Aorta (tissue), 5 donors: Measurements from ENCODE around the gene LRIT3. TPM values are rescaled to one million over a fixed set of nuclear protein-coding genes. Genes with fewer than 3 reads are reported as not detected.
"Not testable (repeated sequence)": the region's sequence is repeated elsewhere in the genome, so short reads cannot be mapped to it uniquely, and the experiment has no call there.

Experiments used
- ATAC-seq: fragments of 200-7000 bp; cut with Tn5 transposase; one replicate; pipeline ENCODE4 v1.9.1; 2022; ENCODE audit warnings: moderate library complexity; ENCODE audit not compliant: low FRiP score
- DNase-seq, 2 donors: peaks; one replicate each; pipeline ENCODE4 v3.0.0-alpha.2; 2020
- H3K27ac ChIP-seq, 2 donors: one replicate each; pipeline ENCODE4 v1.5.1; 2013; ENCODE audit warnings: low read length in 2 of 2, mild to moderate bottlenecking in 2 of 2, moderate library complexity in 2 of 2, control low read depth in 1 of 2, inconsistent platforms in 1 of 2, low read depth in 1 of 2
- H3K27me3 ChIP-seq, 2 donors: one replicate each; pipeline ENCODE4 v1.6.1; 2013; ENCODE audit warnings: control low read depth in 1 of 2, low read length in 1 of 2, mild to moderate bottlenecking in 1 of 2, moderate library complexity in 1 of 2; ENCODE audit not compliant: insufficient read depth in 2 of 2, control insufficient read depth in 1 of 2
- H3K36me3 ChIP-seq, 2 donors: one replicate each; pipeline ENCODE4 v1.6.1; 2013; ENCODE audit warnings: control low read depth in 1 of 2, low read length in 1 of 2, mild to moderate bottlenecking in 1 of 2; ENCODE audit not compliant: insufficient read depth in 2 of 2, control insufficient read depth in 1 of 2
- H3K4me1 ChIP-seq, 2 donors: one replicate each; pipeline ENCODE4 v1.6.1; 2013; ENCODE audit warnings: low read length in 2 of 2, control low read depth in 1 of 2, mild to moderate bottlenecking in 1 of 2, moderate library complexity in 1 of 2; ENCODE audit not compliant: insufficient read depth in 2 of 2, control insufficient read depth in 1 of 2
- H3K4me3 ChIP-seq, 2 donors: one replicate each; pipeline ENCODE4 v1.5.1; 2013; ENCODE audit warnings: low read length in 2 of 2, control low read depth in 1 of 2, mild to moderate bottlenecking in 1 of 2
- H3K9me3 ChIP-seq: one replicate; pipeline ENCODE4 v1.6.1; 2013; ENCODE audit warnings: mild to moderate bottlenecking, low read length; ENCODE audit not compliant: control insufficient read depth
- WGBS, 2 donors: extraction: QIAGEN DNeasy Blood & Tissue Kit; methylation state at CpG; one replicate each; pipeline ENCODE4 v1.1.7; 2013; 5-methylcytosine and 5-hydroxymethylcytosine counted together
- intact Hi-C, 2 donors: fragments of 100-400 bp; cut with DNase I; formaldehyde crosslinking; loops; one replicate each; pipeline versions ENCODE4 v1.14.2 to v1.15.0; 2022
- polyA plus RNA-seq, 2 donors: library from polyadenylated mRNA; stranded (reverse); fragments of 200-250 nt; gene quantifications; one replicate each; pipeline ENCODE4 v1.2.3, GENCODE V29; 2013
- total RNA-seq, 2 donors: library from RNA; stranded (reverse); fragmentation: NEBNext Ultra II Directional; extraction: Animal tissue kit (Norgen Biotek cat#: 25700); gene quantifications; one replicate each; pipeline ENCODE4 v1.2.1, GENCODE V29; 2021
- donor health status: healthy with polysubstance abuse.
- donor health status: Bipolar disorder and iron deficiency.
- donor health status: DM: no; HTN: no; CAD: no.
- donor health status: DM: no; HTN: no; CAD: no.
- donor health status: DM: yes; HTN: yes; CAD: no.

The LRIT3 gene
- total and polyA plus RNA-seq, 4 donors = 0.26 to 0.49 (median 0.36) TPM; not detected in 1

GRCh38 chr4:109861916-109862511 is 14.1 kb downstream of the LRIT3 start:
- intact Hi-C loops = no loop called here
- H3K9me3 ChIP-seq = no peaks in the 10 kb centered on the region
- no peak overlapping the region for H3K4me3 ChIP-seq
- no peak for ATAC-seq
- no peak overlapping the region for H3K27ac ChIP-seq
- no peaks in the 10 kb centered on the region for H3K36me3 ChIP-seq
- WGBS, 2 donors = 80 to 85% methylated on average over 3 of the region's 3 CpGs
- H3K27me3 ChIP-seq = no peaks in the 10 kb centered on the region
- H3K4me1 ChIP-seq = no peaks in the 10 kb centered on the region
- DNase-seq = no peak

- intact Hi-C loops = no loop called here
- Histone ChIP-seq H3K9me3 (no peaks in the 10 kb centered on the region), H3K4me3 (no peak overlapping the region), H3K4me1 (no peaks in the 10 kb centered on the region), H3K36me3 (no peaks in the 10 kb centered on the region), H3K27ac (no peak overlapping the region), H3K27me3 (no peaks in the 10 kb centered on the region)
- DNase-seq (no peak), ATAC-seq (no peak)
Measured at GRCh38 chr4:109864134-109864533, 16.2 kb downstream of the LRIT3 start.

DNA sequence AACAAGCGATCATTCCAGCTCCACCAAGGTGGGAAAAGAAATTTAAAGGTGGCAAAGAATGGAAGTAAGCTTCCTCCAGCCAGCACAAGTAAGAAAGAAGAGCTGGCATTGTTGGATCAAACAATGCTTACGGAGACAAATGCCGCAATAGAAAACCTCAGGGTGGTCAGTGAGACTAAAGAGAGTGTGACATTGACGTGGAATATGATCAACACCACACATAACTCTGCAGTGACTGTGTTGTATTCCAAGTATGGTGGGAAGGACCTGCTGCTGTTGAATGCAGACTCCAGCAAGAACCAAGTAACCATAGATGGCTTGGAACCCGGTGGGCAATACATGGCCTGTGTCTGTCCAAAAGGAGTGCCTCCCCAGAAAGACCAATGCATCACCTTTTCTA is 22.2 kb downstream of the LRIT3 start:
- no peak overlapping the region for H3K27ac ChIP-seq
- H3K9me3 ChIP-seq = peaks cover 2% of the 10 kb centered on the region
- no peaks in the 10 kb centered on the region for H3K36me3 ChIP-seq
- intact Hi-C loops = no loop called here
- ATAC-seq = no peak
- DNase-seq = no peak
- H3K4me1 ChIP-seq = no peaks in the 10 kb centered on the region
- WGBS, 2 donors = 92 to 95% methylated on average over 5 of the region's 5 CpGs
- no peak overlapping the region for H3K4me3 ChIP-seq
- H3K27me3 ChIP-seq = no peaks in the 10 kb centered on the region

GRCh38 chr4:109872065-109872464 is 24.2 kb downstream of the LRIT3 start:
- H3K27me3 ChIP-seq = no peaks in the 10 kb centered on the region
- H3K27ac ChIP-seq = no peak overlapping the region
- no peak for DNase-seq
- peaks cover 2% of the 10 kb centered on the region for H3K9me3 ChIP-seq
- ATAC-seq = no peak
- H3K4me3 ChIP-seq = no peak overlapping the region
- WGBS, 2 donors = 87 to 88% methylated on average over 2 of the region's 2 CpGs
- H3K4me1 ChIP-seq = no peaks in the 10 kb centered on the region
- intact Hi-C loops = no loop called here
- H3K36me3 ChIP-seq = no peaks in the 10 kb centered on the region

DNA sequence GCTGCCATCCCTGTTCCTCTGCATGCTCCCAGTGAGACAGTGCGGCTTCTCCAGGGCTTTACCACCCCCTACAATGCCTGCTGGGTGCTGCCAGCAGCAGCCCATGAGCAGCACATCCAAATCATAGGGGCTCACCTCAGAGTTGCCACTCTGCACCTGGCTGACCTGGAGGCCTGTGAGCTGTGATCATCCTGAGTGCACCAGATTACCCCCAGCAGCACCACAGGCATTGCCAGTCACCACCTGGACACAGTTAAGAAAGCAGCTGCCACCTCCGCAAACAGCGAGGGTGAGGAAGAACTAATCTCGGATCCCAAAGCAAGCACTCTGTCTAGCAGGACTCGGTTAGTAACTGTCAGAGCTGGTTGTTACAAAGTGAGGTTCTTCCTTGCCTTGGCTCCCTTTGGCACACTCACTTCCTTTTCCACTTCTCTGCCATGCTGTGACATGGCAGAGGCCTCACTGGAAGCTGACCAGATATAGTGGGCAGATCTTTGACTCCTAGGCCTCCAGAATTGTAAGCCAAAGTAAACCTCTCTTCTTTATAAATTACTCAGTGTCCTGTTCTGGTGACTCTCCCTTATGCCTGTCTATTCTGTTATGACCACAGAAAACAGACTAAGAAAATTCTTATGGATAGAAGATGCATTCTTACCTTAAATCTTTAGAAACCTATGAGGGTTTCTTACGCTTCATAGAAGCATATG is 25.2 kb downstream of the LRIT3 start:
- no peaks in the 10 kb centered on the region for H3K36me3 ChIP-seq
- H3K4me1 ChIP-seq = no peaks in the 10 kb centered on the region
- no peak overlapping the region for H3K27ac ChIP-seq
- H3K9me3 ChIP-seq = peaks cover 2% of the 10 kb centered on the region
- DNase-seq = no peak
- intact Hi-C loops = no loop called here
- no peak for ATAC-seq
- WGBS, 2 donors = 94 to 95% methylated on average over 6 of the region's 6 CpGs
- H3K4me3 ChIP-seq = no peak overlapping the region
- no peaks in the 10 kb centered on the region for H3K27me3 ChIP-seq

DNA sequence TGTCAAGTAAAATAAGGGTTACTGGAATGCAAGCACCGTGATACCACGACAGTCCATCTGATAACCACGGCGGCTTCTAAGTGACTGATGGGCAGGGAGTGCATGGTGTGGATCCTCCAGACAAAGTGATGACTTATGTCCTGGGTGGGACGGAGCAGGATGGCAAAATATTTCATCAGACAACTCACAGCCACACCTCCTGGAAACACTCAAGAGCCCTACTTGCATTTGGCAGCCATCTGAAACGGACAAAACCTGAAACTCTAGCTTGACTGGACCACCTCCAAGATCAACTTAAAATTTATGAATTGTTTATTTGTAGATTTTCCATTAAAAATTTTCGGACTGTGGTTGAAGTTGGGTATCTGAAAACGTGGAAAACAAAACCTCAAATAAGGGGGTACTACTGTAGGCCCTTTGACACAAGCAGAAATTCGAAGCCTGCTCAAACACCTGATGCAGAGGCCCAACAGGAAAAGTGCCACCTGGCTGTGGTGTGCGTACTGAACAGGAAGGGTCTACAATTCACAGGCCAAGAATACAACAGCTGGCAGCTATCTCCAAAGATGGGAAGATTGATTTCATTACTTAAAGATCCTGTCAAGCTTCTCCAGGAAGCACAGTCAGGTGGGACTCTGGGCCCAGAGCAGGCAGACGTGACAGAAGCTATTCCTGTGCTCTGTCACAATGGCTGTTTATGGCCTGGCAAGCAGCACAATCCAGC is 26.0 kb downstream of the LRIT3 start:
- ATAC-seq (no peak), DNase-seq (no peak)
- Histone ChIP-seq H3K9me3 (peaks cover 2% of the 10 kb centered on the region), H3K27me3 (no peaks in the 10 kb centered on the region), H3K27ac (no peak overlapping the region), H3K36me3 (no peaks in the 10 kb centered on the region), H3K4me3 (no peak overlapping the region), H3K4me1 (no peaks in the 10 kb centered on the region)
- WGBS, 2 donors = 52% methylated on average over 11 of the region's 11 CpGs
- intact Hi-C loops = no loop called here

DNA sequence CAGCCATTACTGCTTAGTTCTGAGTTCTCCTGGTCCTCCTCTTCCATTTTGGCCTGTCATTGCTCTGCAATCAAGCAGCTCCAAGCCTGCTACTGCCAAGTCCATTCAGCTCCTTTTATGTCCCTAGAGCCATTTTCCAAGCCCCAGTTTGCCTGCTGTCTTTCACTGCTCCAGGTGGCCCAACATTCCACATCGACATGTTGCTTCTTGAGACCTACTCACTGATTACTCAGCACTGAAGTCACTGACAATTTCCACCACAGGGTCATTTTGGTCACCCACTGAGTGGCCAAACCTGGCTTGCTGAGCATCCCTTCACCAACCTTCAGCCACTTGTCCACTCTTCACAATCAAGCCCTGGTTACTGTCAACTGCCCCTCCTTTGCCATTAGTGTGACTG is 27.2 kb downstream of the LRIT3 start:
- no peaks in the 10 kb centered on the region for H3K36me3 ChIP-seq
- 92 to 98% methylated on average over 1 of the region's 1 CpG for WGBS, 2 donors
- H3K4me1 ChIP-seq = no peaks in the 10 kb centered on the region
- DNase-seq (no peak), ATAC-seq (no peak)
- H3K9me3 ChIP-seq = peaks cover 2% of the 10 kb centered on the region
- intact Hi-C loops = no loop called here
- H3K27ac ChIP-seq = no peak overlapping the region
- H3K27me3 ChIP-seq = no peaks in the 10 kb centered on the region
- H3K4me3 ChIP-seq = no peak overlapping the region

DNA sequence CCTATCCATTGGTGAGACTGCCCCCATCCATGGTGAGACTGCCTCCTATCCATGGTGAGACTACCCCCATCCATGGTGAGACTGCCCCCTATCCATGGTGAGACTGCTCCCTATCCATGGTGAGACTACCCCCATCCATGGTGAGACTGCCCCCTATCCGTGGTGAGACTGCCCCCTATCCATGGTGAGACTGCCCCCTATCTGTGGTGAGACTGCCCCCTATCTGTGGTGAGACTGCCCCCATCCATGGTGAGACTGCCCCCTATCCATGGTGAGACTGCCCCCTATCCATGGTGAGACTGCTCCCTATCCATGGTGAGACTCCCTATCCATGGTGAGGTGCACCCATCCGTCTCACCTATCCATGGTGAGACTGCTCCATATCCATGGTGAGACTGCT is 27.6 kb downstream of the LRIT3 start:
- H3K36me3 ChIP-seq, intact Hi-C loops, H3K27me3 ChIP-seq, H3K27ac ChIP-seq, H3K4me1 ChIP-seq, H3K4me3 ChIP-seq, DNase-seq, H3K9me3 ChIP-seq, ATAC-seq: not testable (repeated sequence)
- WGBS, 2 donors = 70 to 87% methylated on average over 2 of the region's 2 CpGs
